Ascending aorta (tissue), 2 donors: Measurements from ENCODE around the gene MCAM. TPM values are rescaled to one million over a fixed set of nuclear protein-coding genes. Genes with fewer than 3 reads are reported as not detected.

Experiments
- DNase-seq, 2 donors: peaks; one replicate each; pipeline ENCODE4 v3.0.0-alpha.2; 2019; ENCODE audit warnings: low spot score in 2 of 2
- H3K27ac ChIP-seq, 2 donors: fragments of 200-600 bp; sonication (generic); one replicate each; pipeline ENCODE4 v1.5.1; 2016 to 2017; ENCODE audit warnings: mild to moderate bottlenecking in 1 of 2
- H3K27me3 ChIP-seq: fragments of 200-600 bp; sonication (generic); one replicate; pipeline ENCODE4 v1.5.1; 2017
- H3K36me3 ChIP-seq, 2 donors: fragments of 200-600 bp; sonication (generic); one replicate each; pipeline ENCODE4 v1.5.1; 2016
- H3K4me1 ChIP-seq, 2 donors: fragments of 200-600 bp; sonication (generic); one replicate each; pipeline ENCODE4 v1.5.1; 2016 to 2017; ENCODE audit warnings: mild to moderate bottlenecking in 1 of 2
- H3K4me3 ChIP-seq, 2 donors: fragments of 200-600 bp; sonication (generic); one replicate each; pipeline ENCODE4 v1.5.1; 2016 to 2017; ENCODE audit warnings: mild to moderate bottlenecking in 1 of 2
- H3K9me3 ChIP-seq, 2 donors: fragments of 200-600 bp; sonication (generic); one replicate each; pipeline ENCODE4 v1.5.1; 2016
- CTCF ChIP-seq, 3 experiments: fragments of 200-600 bp in 2 of 3; fragments of 450-650 bp in 1 of 3; sonication (generic) in 2 of 3; IDR thresholded peaks; one replicate each; pipeline ENCODE4 v1.5.1; 2016 to 2019; ENCODE audit warnings: antibody characterized with exemption in 3 of 3, mild to moderate bottlenecking in 1 of 3, moderate library complexity in 1 of 3
- intact Hi-C: fragments of 100-400 bp; cut with DNase I; formaldehyde crosslinking; loops from one replicate; pipeline ENCODE4 v1.15.1; 2023
- total RNA-seq: library from RNA; depleted of rRNA; stranded (reverse); fragments of >200 nt; gene quantifications from one replicate; pipeline ENCODE4 v1.1.0, GENCODE V29; 2016

The MCAM gene
- total RNA-seq, 1 donor from 2014 or later, result 2,975 TPM

GRCh38 chr11:119339589-119340334 is 22.8 kb upstream of the MCAM start:
- Histone ChIP-seq H3K27me3 (no peaks in the 10 kb centered on the region), H3K9me3 (no peaks in the 10 kb centered on the region), H3K4me1 (peaks cover 12 to 37% of the 10 kb centered on the region in 2 donors), H3K27ac (peak overlapping the region; percentile 88 to 96), H3K36me3 (peaks cover 0 to 6% of the 10 kb centered on the region in 2 donors), H3K4me3 (peak overlapping the region; percentile 66 to 94)
- peak; percentile 90 to 95 (median 95) for TF ChIP-seq CTCF (IDR thresholded peaks at IDR 0.05)
- intact Hi-C loops, result loop anchor here (1.0 to 5.0 kb wide), 3 partner anchors 19 to 170 kb away; partner anchors contain the start of gene USP2
- DNase-seq, result peak in 1 of 2 donors; percentile 83

- peak overlapping the region; percentile 66 to 94 for H3K4me3 ChIP-seq
- H3K4me1 ChIP-seq, result peaks cover 13 to 38% of the 10 kb centered on the region in 2 donors
- peaks cover 0 to 6% of the 10 kb centered on the region in 2 donors for H3K36me3 ChIP-seq
- peak overlapping the region; percentile 88 to 96 for H3K27ac ChIP-seq
- intact Hi-C loops, result loop anchor here (1.0 to 2.0 kb wide), 2 partner anchors 18 to 133 kb away; partner anchors contain the start of gene CBL
- no peaks in the 10 kb centered on the region for H3K9me3 ChIP-seq
- DNase-seq, result no peak
- H3K27me3 ChIP-seq, result no peaks in the 10 kb centered on the region
- TF ChIP-seq CTCF (IDR thresholded peaks at IDR 0.05), result no peak
Measured at GRCh38 chr11:119338965-119339588, 22.1 kb upstream of the MCAM start.

GRCh38 chr11:119338318-119338890 is 21.5 kb upstream of the MCAM start:
- peak; percentile 75 to 88 (median 86) for TF ChIP-seq CTCF (IDR thresholded peaks at IDR 0.05)
- H3K4me3 ChIP-seq, result peak overlapping the region in 1 of 2 donors; percentile 94
- DNase-seq, result peak in 1 of 2 donors; percentile 87
- no peaks in the 10 kb centered on the region for H3K27me3 ChIP-seq
- peaks cover 0 to 6% of the 10 kb centered on the region in 2 donors for H3K36me3 ChIP-seq
- peak overlapping the region; percentile 88 to 96 for H3K27ac ChIP-seq
- intact Hi-C loops, result loop anchor here (1.0 to 2.0 kb wide), 2 partner anchors 18 to 132 kb away; partner anchors contain the start of gene CBL
- peaks cover 13 to 38% of the 10 kb centered on the region in 2 donors for H3K4me1 ChIP-seq
- no peaks in the 10 kb centered on the region for H3K9me3 ChIP-seq

GRCh38 chr11:119337581-119338317 is 20.8 kb upstream of the MCAM start:
- H3K27ac ChIP-seq, result peak overlapping the region; percentile 46 to 96
- H3K36me3 ChIP-seq, result peaks cover 0 to 6% of the 10 kb centered on the region in 2 donors
- peaks cover 13 to 38% of the 10 kb centered on the region in 2 donors for H3K4me1 ChIP-seq
- H3K4me3 ChIP-seq, result no peak overlapping the region
- no peak for TF ChIP-seq CTCF (IDR thresholded peaks at IDR 0.05)
- DNase-seq, result no peak
- intact Hi-C loops, result loop anchor here (1.0 to 2.0 kb wide), 2 partner anchors 17 to 131 kb away; partner anchors contain the start of gene CBL
- no peaks in the 10 kb centered on the region for H3K27me3 ChIP-seq
- no peaks in the 10 kb centered on the region for H3K9me3 ChIP-seq
